HG03378 (cell line): Measurements from ENCODE around the gene PPP1R12C.
"Not testable (repeated sequence)": the region's sequence is repeated elsewhere in the genome, so short reads cannot be mapped to it uniquely, and the experiment has no call there.

Experiments
- ATAC-seq: cut with Tn5 transposase; IDR thresholded peaks from one replicate; pipeline ENCODE4 v1.9.1; 2021; ENCODE audit warnings: mild to moderate bottlenecking, moderate library complexity; ENCODE audit not compliant: unreplicated experiment

Gene PPP1R12C

DNA sequence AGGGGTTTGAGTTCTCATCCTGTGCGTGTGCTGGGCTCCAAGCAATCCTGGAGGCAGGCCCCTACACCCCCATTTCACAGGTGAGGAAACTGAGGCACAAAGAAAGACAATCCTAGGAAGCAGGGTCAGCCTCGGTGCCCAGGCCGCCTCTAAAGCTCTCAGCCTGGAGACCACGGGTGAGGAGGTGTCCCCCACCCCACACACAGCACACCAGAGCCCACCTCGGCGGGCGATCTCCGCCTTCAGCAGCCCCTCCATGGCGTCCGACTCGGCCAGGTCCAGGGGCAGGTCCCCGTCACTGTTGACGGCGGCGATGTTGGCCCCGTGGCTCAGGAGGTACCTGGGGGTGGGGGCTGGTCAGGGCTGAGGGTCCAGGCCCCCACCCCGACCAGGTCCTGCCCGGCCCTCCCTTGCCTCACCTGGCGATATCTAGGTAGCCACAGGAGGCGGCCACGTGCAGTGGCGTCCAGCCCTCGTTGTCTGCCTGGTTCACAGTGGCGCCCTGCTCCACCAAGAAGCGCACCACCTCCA lies 5.1 kb downstream of the PPP1R12C start:
- no peak for ATAC-seq

GRCh38 chr19:55111238-55111831 lies 6.1 kb downstream of the PPP1R12C start:
- ATAC-seq = no peak

- no peak for ATAC-seq
Observed at GRCh38 chr19:55109527-55110291, 7.7 kb downstream of the PPP1R12C start.

- ATAC-seq = not testable (repeated sequence)
Observed at GRCh38 chr19:55107252-55107651, 10.2 kb downstream of the PPP1R12C start.

DNA sequence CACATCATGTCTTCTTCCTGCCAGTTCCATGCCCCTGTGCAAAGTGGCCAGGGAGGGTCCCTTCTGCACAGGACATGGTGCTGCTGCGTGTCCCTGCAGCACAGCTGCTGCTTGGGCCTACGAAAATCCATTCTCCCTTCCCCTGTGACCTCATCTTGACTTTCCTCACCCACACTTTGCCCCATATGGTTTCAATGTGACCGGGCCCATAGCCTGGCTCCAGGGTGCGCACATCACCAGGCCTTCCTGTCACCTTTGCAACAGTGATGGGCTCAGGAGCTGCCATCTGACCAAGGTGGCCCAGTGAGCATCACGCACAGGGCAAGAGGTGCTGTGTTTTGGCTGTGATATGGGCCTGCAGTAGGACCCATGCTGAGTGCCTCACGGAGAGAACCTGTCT lies 10.8 kb downstream of the PPP1R12C start:
- no peak for ATAC-seq

DNA sequence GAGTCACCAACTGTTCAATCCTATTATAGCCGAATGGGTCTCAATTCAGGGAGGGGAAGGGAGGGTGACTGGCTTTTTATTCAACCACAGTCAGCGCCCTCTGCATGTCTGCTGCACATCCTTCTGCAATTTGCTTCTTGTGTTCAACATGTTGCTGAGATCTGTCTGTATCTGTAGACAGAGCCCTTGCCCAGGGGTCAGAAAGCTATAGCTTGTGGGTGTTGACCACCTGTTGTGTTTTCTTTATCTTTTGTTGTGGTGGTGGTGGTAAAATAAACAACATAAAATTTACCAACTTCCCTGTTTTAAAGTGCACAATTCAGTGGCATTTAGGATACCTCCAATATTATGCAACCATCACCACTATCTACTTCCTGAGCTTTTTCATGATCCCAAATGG lies 12.2 kb downstream of the PPP1R12C start:
- ATAC-seq = no peak

GRCh38 chr19:55103190-55103589 lies 14.2 kb downstream of the PPP1R12C start:
- no peak for ATAC-seq

GRCh38 chr19:55101261-55101660 lies 16.2 kb downstream of the PPP1R12C start:
- ATAC-seq = no peak

DNA sequence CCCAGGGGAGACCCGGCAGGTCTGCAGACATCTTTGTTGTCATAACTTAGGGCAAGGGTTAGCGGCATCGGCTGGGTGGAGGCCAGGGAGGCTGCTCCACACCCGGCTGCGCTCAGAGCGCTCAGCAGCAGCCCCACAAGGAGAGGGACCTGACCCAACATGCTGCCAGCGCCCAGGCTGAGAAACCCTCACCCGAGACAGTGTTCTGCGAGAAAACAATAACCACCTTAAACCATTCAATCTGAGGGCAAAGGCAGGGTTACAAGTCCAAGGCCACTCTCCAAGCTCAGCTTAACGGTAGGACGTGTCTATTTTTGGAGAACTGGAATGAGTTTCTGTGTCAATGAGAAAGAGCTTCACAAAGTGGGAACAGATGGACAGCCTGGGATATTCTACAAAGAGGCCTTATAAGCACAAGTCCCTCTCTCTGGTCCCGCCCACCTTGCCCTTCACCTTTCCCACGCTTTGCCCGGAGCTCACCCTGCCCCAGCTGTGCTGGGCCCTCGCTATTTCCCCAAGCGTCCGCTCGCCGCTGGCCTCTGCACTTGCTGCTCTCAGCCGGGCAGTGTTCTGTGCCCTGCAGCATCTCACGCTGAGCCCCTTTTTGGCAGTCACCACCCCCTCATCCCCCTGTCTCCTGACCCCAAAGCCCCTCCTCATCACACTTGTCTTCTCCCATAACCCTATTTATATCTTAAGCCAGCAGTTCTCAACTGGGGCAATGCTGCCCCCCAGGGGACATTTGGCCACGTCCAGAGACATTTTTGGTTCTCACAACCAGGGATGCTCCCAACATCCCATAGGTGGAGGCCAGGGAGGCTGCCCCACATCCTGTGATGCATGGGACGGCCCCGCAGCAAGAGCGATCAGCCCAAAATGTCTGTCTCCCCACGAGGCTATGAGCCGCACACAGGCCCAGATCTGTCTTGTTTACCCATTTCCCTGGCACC lies 17.6 kb downstream of the PPP1R12C start:
- no peak for ATAC-seq

- no peak for ATAC-seq
Observed at GRCh38 chr19:55098716-55099556, 18.5 kb downstream of the PPP1R12C start.

DNA sequence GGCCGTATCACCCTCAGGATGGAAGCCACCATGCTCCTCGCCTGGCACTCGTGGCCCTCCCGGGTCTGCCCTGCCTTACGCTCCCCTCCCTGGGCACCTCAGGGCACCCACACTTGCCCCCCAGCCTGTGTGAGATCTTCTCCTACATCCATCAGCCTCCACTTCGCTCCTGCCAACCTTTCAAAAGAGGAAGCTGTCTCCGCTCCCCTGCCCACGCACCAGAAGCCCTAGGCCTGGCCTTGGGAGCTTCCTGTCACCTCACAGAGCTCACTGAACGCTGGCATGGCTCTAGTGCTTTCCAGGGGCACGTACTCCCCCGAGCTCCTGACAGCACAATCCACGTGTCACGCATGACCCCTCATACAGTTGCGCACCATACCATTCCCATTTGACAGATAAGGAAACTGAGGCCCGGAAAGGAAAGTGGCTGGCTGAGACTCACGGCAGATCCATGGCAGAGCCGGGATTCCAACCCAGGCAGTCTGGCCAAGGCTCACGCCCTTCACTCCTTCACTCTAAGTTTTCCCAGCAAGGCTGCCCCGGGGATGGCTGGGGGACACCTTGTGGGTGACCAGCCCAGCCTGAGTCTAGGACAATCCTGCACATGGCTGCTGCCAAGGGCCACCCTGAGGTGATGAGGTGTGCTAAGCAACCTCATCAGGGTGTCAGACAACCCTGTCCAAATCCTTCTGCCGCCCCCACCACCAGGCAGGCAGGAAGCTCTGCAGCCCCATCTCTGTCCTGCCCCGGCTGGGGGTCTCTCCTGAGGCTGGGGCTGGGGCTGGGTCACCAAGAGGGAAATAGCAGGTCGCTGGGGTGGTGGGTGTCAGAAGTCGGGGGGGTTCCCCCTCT lies 19.3 kb downstream of the PPP1R12C start:
- no peak for ATAC-seq

- no peak for ATAC-seq
Observed at GRCh38 chr19:55096061-55096701, 21.3 kb downstream of the PPP1R12C start.

- no peak for ATAC-seq
Observed at GRCh38 chr19:55095260-55096060, 22.0 kb downstream of the PPP1R12C start.

GRCh38 chr19:55094456-55095259 lies 22.8 kb downstream of the PPP1R12C start:
- ATAC-seq = no peak

GRCh38 chr19:55092423-55093318 lies 24.8 kb downstream of the PPP1R12C start:
- ATAC-seq = no peak

DNA sequence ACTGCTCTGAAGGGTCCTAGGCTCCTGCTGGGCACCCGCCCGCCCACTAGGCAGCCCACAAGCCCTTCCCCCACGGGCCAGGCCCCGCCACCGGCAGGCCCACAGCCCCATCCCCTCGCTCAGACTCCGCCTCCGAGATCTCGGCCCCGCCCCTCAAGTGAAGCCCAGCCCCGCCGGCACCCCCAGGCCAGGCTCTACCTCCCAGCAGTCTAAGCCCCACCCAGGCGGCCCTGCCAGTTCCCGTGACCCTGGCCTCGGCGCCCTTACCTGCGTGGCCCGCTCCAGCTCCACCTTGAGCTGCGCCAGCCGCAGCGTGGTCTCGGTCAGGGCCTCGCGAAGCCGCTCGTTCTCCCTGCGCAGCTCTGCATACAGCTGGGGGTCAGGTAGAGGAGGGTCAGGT lies 25.5 kb downstream of the PPP1R12C start:
- ATAC-seq = no peak
